IMR-90 (cell line): ENCODE data around the gene CHIT1. TPM values are rescaled to one million over a fixed set of nuclear protein-coding genes. Genes with fewer than 3 reads are reported as not detected.

Source experiments
- ATAC-seq: fragments of 200-7000 bp; cut with Tn5 transposase; 2 replicates; pipeline ENCODE4 v1.9.1; 2020; ENCODE audit warnings: low read depth, mild to moderate bottlenecking, moderate library complexity
- BruUV-seq: library from RNA; stranded (reverse); fragments of 400-500 nt; replicated peaks from 2 replicates; lab custom pipeline; 2021; lab: Mats Ljungman, UMichigan
- CTCF ChIA-PET: fragments of 300-600 bp; formaldehyde crosslinking; extraction: SDS; loops from one replicate; lab custom pipeline; 2021; ENCODE audit warnings: antibody characterized with exemption; lab: Yijun Ruan, JAX
- POLR2A ChIA-PET: fragments of 300-600 bp; sonication (Branson Sonifier 250); formaldehyde crosslinking; loops from one replicate; lab custom pipeline; 2022; ENCODE audit warnings: antibody characterized with exemption; ENCODE audit not compliant: unreplicated experiment; lab: Charles Lee
- DNase-seq: peaks from one replicate; pipeline ENCODE4 v3.0.0; 2013
- H2AFZ ChIP-seq: replicated peaks from 2 replicates; pipeline ENCODE3; 2013; ENCODE audit warnings: low read length, mild to moderate bottlenecking; ENCODE audit not compliant: poor library complexity
- H2AK5ac ChIP-seq: 2 replicates; pipeline ENCODE4 v1.6.1; 2013; ENCODE audit warnings: low read depth, low read length, inconsistent platforms
- H2AK9ac ChIP-seq: replicated peaks from 2 replicates; pipeline ENCODE3; 2013; ENCODE audit warnings: mild to moderate bottlenecking, low read depth, low read length, moderate library complexity; ENCODE audit not compliant: poor library complexity
- H2BK120ac ChIP-seq: 2 replicates; pipeline ENCODE4 v1.6.1; 2013; ENCODE audit warnings: low read depth, low read length, inconsistent platforms
- H2BK15ac ChIP-seq: 3 replicates; pipeline ENCODE4 v1.6.1; 2013; ENCODE audit warnings: low read depth, low read length, inconsistent platforms
- H2BK20ac ChIP-seq: 2 replicates; pipeline ENCODE4 v1.6.1; 2013; ENCODE audit warnings: low read depth, mild to moderate bottlenecking, inconsistent platforms, low read length, moderate library complexity
- H2BK5ac ChIP-seq: 2 replicates; pipeline ENCODE4 v1.6.1; 2013; ENCODE audit warnings: mild to moderate bottlenecking, low read depth, low read length, inconsistent platforms; ENCODE audit not compliant: poor library complexity, severe bottlenecking
- H3K14ac ChIP-seq: replicated peaks from 2 replicates; pipeline ENCODE4 v1.6.1; 2013; ENCODE audit warnings: low read depth, low read length, inconsistent platforms
- H3K18ac ChIP-seq: 2 replicates; pipeline ENCODE4 v1.6.1; 2013; ENCODE audit warnings: low read depth, low read length, control low read depth
- H3K23ac ChIP-seq: 2 replicates; pipeline ENCODE4 v1.6.1; 2013; ENCODE audit warnings: low read depth, low read length, inconsistent platforms
- H3K27ac ChIP-seq: 2 replicates; pipeline ENCODE4 v1.5.1; 2013; ENCODE audit warnings: mild to moderate bottlenecking, control low read depth, low read length; ENCODE audit not compliant: insufficient read depth
- H3K27me3 ChIP-seq: 2 replicates; pipeline ENCODE4 v1.6.1; 2013; ENCODE audit warnings: low read length; ENCODE audit not compliant: control insufficient read depth, insufficient read depth
- H3K36me3 ChIP-seq: 2 replicates; pipeline ENCODE4 v1.6.1; 2013; ENCODE audit warnings: low read length, mixed read lengths; ENCODE audit not compliant: control insufficient read depth, insufficient read depth
- H3K4ac ChIP-seq: 2 replicates; pipeline ENCODE4 v1.6.1; 2013; ENCODE audit warnings: low read depth, low read length, inconsistent platforms
- H3K4me1 ChIP-seq: 2 replicates; pipeline ENCODE4 v1.6.1; 2013; ENCODE audit warnings: low read length, mixed read lengths; ENCODE audit not compliant: control insufficient read depth, insufficient read depth
- H3K4me2 ChIP-seq: 2 replicates; pipeline ENCODE4 v1.6.1; 2013; ENCODE audit warnings: low read depth, mild to moderate bottlenecking, control low read depth, low read length, moderate library complexity
- H3K4me3 ChIP-seq: 2 replicates; pipeline ENCODE4 v1.5.1; 2013; ENCODE audit warnings: low read depth, mild to moderate bottlenecking, control low read depth, low read length, moderate library complexity; ENCODE audit not compliant: insufficient read depth
- H3K56ac ChIP-seq: 2 replicates; pipeline ENCODE4 v1.6.1; 2013; ENCODE audit warnings: low read length, inconsistent platforms; ENCODE audit not compliant: insufficient read depth; ENCODE audit errors: extremely low read depth
- H3K79me1 ChIP-seq, 2 experiments: 2 replicates each; pipeline ENCODE4 v1.6.1; 2013; ENCODE audit warnings: low read length in 2 of 2, inconsistent platforms in 1 of 2, low read depth in 1 of 2
- H3K9ac ChIP-seq: 2 replicates; pipeline ENCODE4 v1.6.1; 2013; ENCODE audit warnings: low read depth, low read length, control low read depth
- H3K9me1 ChIP-seq: 2 replicates; pipeline ENCODE4 v1.6.1; 2013; ENCODE audit warnings: low read length, inconsistent platforms; ENCODE audit not compliant: insufficient read depth
- H3K9me3 ChIP-seq: 2 replicates; pipeline ENCODE4 v1.6.1; 2013; ENCODE audit warnings: low read length; ENCODE audit not compliant: control insufficient read depth, insufficient read depth
- H4K20me1 ChIP-seq: 2 replicates; pipeline ENCODE4 v1.6.1; 2013; ENCODE audit warnings: low read length, inconsistent platforms; ENCODE audit not compliant: insufficient read depth
- H4K5ac ChIP-seq: 2 replicates; pipeline ENCODE4 v1.6.1; 2013; ENCODE audit warnings: mild to moderate bottlenecking, low read depth, low read length, control low read depth
- H4K8ac ChIP-seq, 2 experiments: 2 replicates each; pipeline ENCODE4 v1.6.1; 2013; ENCODE audit warnings: low read depth in 2 of 2, low read length in 2 of 2, control low read depth in 1 of 2, inconsistent platforms in 1 of 2
- H4K91ac ChIP-seq: 2 replicates; pipeline ENCODE4 v1.6.1; 2013; ENCODE audit warnings: low read depth, low read length, inconsistent platforms; ENCODE audit not compliant: insufficient read depth
- BHLHE40 ChIP-seq: fragments of 150-350 bp; IDR thresholded peaks from 2 replicates; pipeline ENCODE4 v1.6.1; 2016; ENCODE audit warnings: mild to moderate bottlenecking, low read depth, low read length
- CEBPB ChIP-seq: IDR thresholded peaks from 2 replicates; pipeline ENCODE4 v1.6.1; 2012; ENCODE audit warnings: low read depth, low read length, improper control_type of control experiment
- CHD1 ChIP-seq: IDR thresholded peaks from 2 replicates; pipeline ENCODE4 v1.6.1; 2012; ENCODE audit warnings: low read depth, low read length, improper control_type of control experiment
- FOS ChIP-seq: fragments of 150-350 bp; IDR thresholded peaks from 2 replicates; pipeline ENCODE4 v1.6.1; 2016; ENCODE audit warnings: low read depth, low read length
- MAFK ChIP-seq: IDR thresholded peaks from 2 replicates; pipeline ENCODE4 v1.6.1; 2012; ENCODE audit warnings: low read depth, low read length, improper control_type of control experiment
- MXI1 ChIP-seq: IDR thresholded peaks from 2 replicates; pipeline ENCODE4 v1.6.1; 2012; ENCODE audit warnings: low read depth, mild to moderate bottlenecking, low read length, moderate library complexity, borderline replicate concordance
- NFE2L2 ChIP-seq: fragments of 150-350 bp; IDR thresholded peaks from 2 replicates; pipeline ENCODE4 v1.6.1; 2016; ENCODE audit warnings: low read depth, mild to moderate bottlenecking, low read length
- POLR2A ChIP-seq: IDR thresholded peaks from 2 replicates; pipeline ENCODE4 v1.6.1; 2012; ENCODE audit warnings: mild to moderate bottlenecking, low read depth, low read length
- RAD21 ChIP-seq: IDR thresholded peaks from 2 replicates; pipeline ENCODE4 v1.6.1; 2012; ENCODE audit warnings: low read length, improper control_type of control experiment
- RCOR1 ChIP-seq: IDR thresholded peaks from 2 replicates; pipeline ENCODE4 v1.6.1; 2012; ENCODE audit warnings: mild to moderate bottlenecking, low read length, improper control_type of control experiment; ENCODE audit not compliant: insufficient replicate concordance
- SMC3 ChIP-seq: fragments of 150-350 bp; IDR thresholded peaks from 2 replicates; pipeline ENCODE4 v1.6.1; 2016; ENCODE audit warnings: low read depth, mild to moderate bottlenecking, antibody characterized with exemption, low read length, moderate library complexity
- WGBS, 2 experiments: methylation state at CpG; one replicate each; pipeline versions ENCODE4 v1.1.5 to v1.1.7; 2013; ENCODE audit warnings: missing lambda C conversion rate in 2 of 2; ENCODE audit not compliant: insufficient read length in 1 of 2; ENCODE audit errors: extremely low coverage in 2 of 2; 5-methylcytosine and 5-hydroxymethylcytosine counted together
- dilution Hi-C: fragments of 300-500 bp; cut with HindIII; formaldehyde crosslinking; loops from one replicate; pipeline ENCODE4 v1.14.3; 2018; ENCODE audit warnings: low sequenced_read_pairs; ENCODE audit not compliant: unreplicated experiment
- in situ Hi-C: fragments of 300-500 bp; cut with MboI; formaldehyde crosslinking; loops from 3 replicates; pipeline ENCODE4 v1.14.3; 2019; ENCODE audit warnings: low sequenced_read_pairs, inconsistent platforms, mixed read lengths
- intact Hi-C: fragments of 100-400 bp; cut with micrococcal nuclease; formaldehyde crosslinking; loops from 2 replicates; pipeline ENCODE4 v1.10.0; 2022
- polyA plus RNA-seq, 3 experiments: library from polyadenylated mRNA; depleted of rRNA; stranded (reverse); fragments of >200 nt; gene quantifications; 2 replicates each; pipeline ENCODE4 v1.2.3, GENCODE V29; 2012; ENCODE audit warnings: low replicate concordance in 1 of 3
- total RNA-seq: library from RNA; depleted of rRNA; stranded (reverse); fragments of >200 nt; gene quantifications from 2 replicates; pipeline ENCODE4 v1.2.3, GENCODE V29; 2012
- TF ChIP-seq, protein P1 (sequence below): conservative IDR thresholded peaks from 2 replicates; pipeline ENCODE4 v1.5.1; 2012; ENCODE audit warnings: mild to moderate bottlenecking, low read depth, low read length, improper control_type of control experiment
- TF ChIP-seq, protein P2 (sequence below): fragments of 150-350 bp; IDR thresholded peaks from 2 replicates; pipeline ENCODE4 v1.6.1; 2016; ENCODE audit warnings: low read depth, mild to moderate bottlenecking, low read length, moderate library complexity, borderline replicate concordance
- TF ChIP-seq, protein P3 (sequence below): fragments of 150-350 bp; IDR thresholded peaks from 2 replicates; pipeline ENCODE4 v1.6.1; 2017; ENCODE audit warnings: mild to moderate bottlenecking, antibody characterized with exemption, low read length, low read depth

Gene CHIT1
- total and polyA plus RNA-seq, 2 of the 4 experiments (the other 2 are of a cell fraction), result not detected

DNA sequence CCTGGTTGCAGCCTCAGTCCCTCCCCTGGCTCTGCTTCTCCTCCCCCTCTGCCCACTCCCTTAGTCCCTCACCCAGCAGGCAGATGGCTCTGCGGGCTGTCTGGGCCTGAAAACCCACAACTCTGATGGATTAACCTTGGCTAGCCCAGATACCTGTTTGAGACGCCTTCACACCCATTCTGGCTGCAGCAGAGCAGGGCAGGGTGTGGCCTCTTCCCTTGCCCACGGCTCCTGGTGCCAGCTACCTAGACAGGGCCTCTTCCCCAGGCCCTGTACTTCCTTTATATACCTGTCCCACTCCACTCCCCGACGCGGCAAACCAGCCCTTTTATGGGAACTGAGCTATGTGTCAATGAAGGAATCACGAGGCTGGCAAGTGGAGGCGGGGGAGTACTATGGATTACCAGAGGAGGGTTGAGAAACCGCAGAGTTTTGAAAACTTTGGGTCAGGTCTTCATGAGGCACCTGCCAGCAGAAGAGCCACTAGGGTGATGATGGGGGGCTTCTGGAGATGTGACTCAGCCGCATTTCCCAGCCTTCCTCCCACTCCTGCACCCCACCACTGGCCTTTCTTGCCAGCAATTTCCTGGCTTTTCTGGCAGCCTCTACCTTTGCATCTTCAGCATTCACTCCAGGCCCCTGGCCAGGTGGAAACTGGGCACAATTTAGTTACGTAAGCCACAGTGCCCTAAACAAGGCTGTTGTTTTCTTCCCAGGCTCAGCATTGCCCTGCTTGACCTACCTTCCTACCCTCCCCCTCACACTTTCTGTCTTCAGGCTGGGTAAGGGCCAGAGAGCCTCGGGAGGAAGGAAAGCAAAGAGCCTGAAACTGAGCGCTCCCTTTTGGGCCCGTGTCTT is 42.8 kb downstream of the CHIT1 start, which contains the start of gene CHI3L1:
CHI3L1 (minus strand) TSS at position 259 of the 858 bp plus-strand sequence; CDS start at position 178, 81 bp downstream.
- in situ Hi-C loops (no loop called here), intact Hi-C loops (no loop called here), dilution Hi-C loops (no loop called here)
- ATAC-seq (no peak; the same call in 1 of the 2 replicates), DNase-seq (no peak)
- peaks cover 20% of the 10 kb centered on the region for H3K27me3 ChIP-seq
- H3K27ac ChIP-seq, result no peak within 1 kb of the TSS
- 60% methylated on average over 2 of the region's 14 CpGs; no CpG with 5 or more reads in 1 of the 2 experiments for WGBS, 2 experiments
- BruUV-seq, result no TSS peak
- POLR2A ChIA-PET, result no interaction called here
- H3K18ac ChIP-seq, result no peak within 1 kb of the TSS; the same call in 1 of the 2 replicates
- no peak within 1 kb of the TSS for H2AFZ ChIP-seq
- H3K4me1 ChIP-seq, result peaks cover 3% of the 10 kb centered on the region; the same call in 1 of the 2 replicates
- no peaks in the 10 kb centered on the region for H3K79me1 ChIP-seq
- H4K20me1 ChIP-seq, result no peaks in the 10 kb centered on the region
- no peak within 1 kb of the TSS for H4K8ac ChIP-seq
- no peaks in the 10 kb centered on the region for H3K9me1 ChIP-seq
- no peak within 1 kb of the TSS for H3K14ac ChIP-seq
- no peak within 1 kb of the TSS; the same call in 1 of the 2 replicates for H3K9ac ChIP-seq
- CTCF ChIA-PET, result interaction anchor here (0.8 kb wide), 1 partner anchor 15 kb away, joined by 4 read pairs; no protein-coding TSS in a partner anchor
- no peak within 1 kb of the TSS; the same call in 1 of the 2 replicates for H4K5ac ChIP-seq
- no peak within 1 kb of the TSS for H3K4me2 ChIP-seq
- no peak within 1 kb of the TSS for H3K23ac ChIP-seq
- no peak within 1 kb of the TSS; the same call in 1 of the 2 replicates for H2AK5ac ChIP-seq
- peak within 1 kb of the TSS; percentile 39 for H2AK9ac ChIP-seq
- no peak within 1 kb of the TSS for H2BK120ac ChIP-seq
- H2BK15ac ChIP-seq, result no peak within 1 kb of the TSS
- no peaks in the 10 kb centered on the region for H3K9me3 ChIP-seq
- H3K4me3 ChIP-seq, result no peak within 1 kb of the TSS
- H4K91ac ChIP-seq, result no peak within 1 kb of the TSS
- no peak within 1 kb of the TSS for H3K56ac ChIP-seq
- no peaks in the 10 kb centered on the region for H3K36me3 ChIP-seq
- H3K4ac ChIP-seq, result no peak within 1 kb of the TSS
- H2BK5ac ChIP-seq, result no peak within 1 kb of the TSS
- no peak within 1 kb of the TSS for H2BK20ac ChIP-seq
- TF ChIP-seq CEBPB (no peak), NFE2L2 (no peak), RAD21 (no peak), POLR2A (no peak), SMC3 (no peak), CHD1 (no peak), MXI1 (no peak), RCOR1 (no peak), BHLHE40 (no peak), MAFK (no peak), FOS (no peak)
- TF ChIP-seq, protein P1, sequence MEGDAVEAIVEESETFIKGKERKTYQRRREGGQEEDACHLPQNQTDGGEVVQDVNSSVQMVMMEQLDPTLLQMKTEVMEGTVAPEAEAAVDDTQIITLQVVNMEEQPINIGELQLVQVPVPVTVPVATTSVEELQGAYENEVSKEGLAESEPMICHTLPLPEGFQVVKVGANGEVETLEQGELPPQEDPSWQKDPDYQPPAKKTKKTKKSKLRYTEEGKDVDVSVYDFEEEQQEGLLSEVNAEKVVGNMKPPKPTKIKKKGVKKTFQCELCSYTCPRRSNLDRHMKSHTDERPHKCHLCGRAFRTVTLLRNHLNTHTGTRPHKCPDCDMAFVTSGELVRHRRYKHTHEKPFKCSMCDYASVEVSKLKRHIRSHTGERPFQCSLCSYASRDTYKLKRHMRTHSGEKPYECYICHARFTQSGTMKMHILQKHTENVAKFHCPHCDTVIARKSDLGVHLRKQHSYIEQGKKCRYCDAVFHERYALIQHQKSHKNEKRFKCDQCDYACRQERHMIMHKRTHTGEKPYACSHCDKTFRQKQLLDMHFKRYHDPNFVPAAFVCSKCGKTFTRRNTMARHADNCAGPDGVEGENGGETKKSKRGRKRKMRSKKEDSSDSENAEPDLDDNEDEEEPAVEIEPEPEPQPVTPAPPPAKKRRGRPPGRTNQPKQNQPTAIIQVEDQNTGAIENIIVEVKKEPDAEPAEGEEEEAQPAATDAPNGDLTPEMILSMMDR, result no peak
- TF ChIP-seq, protein P2, sequence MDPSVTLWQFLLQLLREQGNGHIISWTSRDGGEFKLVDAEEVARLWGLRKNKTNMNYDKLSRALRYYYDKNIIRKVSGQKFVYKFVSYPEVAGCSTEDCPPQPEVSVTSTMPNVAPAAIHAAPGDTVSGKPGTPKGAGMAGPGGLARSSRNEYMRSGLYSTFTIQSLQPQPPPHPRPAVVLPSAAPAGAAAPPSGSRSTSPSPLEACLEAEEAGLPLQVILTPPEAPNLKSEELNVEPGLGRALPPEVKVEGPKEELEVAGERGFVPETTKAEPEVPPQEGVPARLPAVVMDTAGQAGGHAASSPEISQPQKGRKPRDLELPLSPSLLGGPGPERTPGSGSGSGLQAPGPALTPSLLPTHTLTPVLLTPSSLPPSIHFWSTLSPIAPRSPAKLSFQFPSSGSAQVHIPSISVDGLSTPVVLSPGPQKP, result no peak
- TF ChIP-seq, protein P3, sequence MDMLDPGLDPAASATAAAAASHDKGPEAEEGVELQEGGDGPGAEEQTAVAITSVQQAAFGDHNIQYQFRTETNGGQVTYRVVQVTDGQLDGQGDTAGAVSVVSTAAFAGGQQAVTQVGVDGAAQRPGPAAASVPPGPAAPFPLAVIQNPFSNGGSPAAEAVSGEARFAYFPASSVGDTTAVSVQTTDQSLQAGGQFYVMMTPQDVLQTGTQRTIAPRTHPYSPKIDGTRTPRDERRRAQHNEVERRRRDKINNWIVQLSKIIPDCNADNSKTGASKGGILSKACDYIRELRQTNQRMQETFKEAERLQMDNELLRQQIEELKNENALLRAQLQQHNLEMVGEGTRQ, result no peak
